ENCODE data around the gene SLITRK6.

- no peak for TF ChIP-seq POLR2A (IDR thresholded peaks at IDR 0.05)
- TF ChIP-seq CTCF (IDR thresholded peaks at IDR 0.05), result no peak
Measured at GRCh38 chr13:85797311-85797710, 1.9 kb downstream of the SLITRK6 start.

Measured in stomach (tissue), 4 donors.